Measurements from ENCODE around the gene GKN2.

GKN2 gene, protein sequence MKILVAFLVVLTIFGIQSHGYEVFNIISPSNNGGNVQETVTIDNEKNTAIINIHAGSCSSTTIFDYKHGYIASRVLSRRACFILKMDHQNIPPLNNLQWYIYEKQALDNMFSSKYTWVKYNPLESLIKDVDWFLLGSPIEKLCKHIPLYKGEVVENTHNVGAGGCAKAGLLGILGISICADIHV

DNA sequence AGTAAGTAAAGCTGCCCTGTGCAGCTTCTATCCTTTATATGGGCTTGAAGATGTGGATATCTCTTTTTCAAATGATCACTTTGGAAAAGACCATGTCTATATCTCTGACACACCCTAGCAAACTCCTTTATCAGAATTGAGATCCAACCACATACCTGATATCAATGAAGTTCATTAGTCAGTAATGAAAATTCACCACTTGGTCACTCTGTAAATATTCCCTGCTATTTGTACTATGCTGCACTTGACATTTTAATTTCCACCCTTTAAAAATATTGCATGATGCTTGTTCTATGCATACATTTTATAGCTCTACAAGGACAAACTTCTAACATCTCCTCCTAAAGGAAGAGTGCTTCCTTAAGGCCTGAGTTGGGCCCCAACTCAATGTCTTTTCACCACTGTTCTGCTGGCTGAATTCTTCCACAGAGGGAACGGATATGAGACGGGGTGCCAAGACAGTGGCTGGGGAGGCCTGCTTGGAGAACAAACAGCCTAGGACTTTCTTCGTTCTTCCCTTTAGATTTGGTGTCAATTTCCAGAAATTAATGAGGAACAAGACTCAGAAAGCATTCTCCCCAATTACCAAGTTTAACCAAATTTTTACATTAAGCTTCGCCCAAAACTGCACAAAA is at the start of gene GKN2:
Gene GKN2 (minus strand): TSS at position 7 of the 635 bp plus-strand sequence. CDS start 32 bp downstream, outside the sequence.
- DNase-seq, result no peak

DNA sequence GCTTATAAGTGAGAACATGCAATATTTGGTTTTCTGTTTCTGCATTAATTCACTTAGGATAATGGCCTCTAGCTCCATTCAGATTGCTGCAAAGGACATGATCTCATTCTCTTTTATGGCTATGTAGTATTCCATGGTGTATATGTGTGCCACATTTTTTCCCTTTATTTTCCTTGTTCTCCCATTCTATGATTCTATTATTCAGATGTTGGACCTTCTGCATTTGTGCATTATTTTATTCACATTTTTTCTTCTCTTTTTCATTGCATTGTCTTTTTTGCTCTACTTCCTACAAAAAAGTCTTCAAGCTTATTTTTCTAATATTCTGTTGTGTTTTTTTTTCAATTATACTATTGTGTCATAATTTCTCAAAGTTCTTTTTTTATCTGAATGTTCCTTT is 49.2 kb upstream of the GKN2 start:
- no peak for DNase-seq

DNA sequence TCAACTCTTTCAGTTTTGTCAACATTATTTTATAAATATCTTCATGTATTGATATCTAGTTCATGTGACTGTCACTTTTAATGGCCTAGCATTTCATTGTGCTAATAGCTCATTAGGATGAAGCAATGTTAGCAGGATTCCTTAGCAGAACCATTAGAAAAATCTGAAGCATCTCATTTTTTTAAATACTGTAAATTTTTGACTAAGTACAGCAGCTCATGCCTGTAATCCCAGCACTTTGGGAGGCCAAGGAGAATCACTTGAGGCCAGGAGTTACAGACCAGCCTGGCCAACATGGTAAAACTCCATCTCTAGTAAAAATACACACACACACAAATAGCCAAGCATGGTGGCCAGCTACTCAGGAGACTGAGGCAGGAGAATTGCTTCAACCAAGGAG is 44.7 kb upstream of the GKN2 start:
- DNase-seq, result no peak

DNA sequence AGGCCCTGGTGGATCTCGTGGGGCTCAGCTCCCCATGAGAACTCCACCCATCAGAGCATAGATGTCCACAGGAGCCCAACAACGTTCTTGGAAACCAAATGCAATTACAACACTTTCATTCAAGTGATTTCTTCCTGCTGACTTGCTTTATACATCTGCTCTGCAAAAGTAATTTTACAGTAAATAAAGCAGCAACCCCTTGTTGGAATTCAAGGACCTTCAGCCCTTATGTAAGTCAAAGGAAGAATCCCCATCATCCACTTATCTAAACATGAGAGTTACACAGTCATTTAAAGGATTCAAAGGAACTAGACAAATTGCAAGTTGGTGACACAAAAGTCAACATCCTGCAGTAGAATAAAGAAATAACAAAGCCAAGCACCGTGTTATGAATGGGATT is 43.2 kb upstream of the GKN2 start:
- no peak for DNase-seq

DNA sequence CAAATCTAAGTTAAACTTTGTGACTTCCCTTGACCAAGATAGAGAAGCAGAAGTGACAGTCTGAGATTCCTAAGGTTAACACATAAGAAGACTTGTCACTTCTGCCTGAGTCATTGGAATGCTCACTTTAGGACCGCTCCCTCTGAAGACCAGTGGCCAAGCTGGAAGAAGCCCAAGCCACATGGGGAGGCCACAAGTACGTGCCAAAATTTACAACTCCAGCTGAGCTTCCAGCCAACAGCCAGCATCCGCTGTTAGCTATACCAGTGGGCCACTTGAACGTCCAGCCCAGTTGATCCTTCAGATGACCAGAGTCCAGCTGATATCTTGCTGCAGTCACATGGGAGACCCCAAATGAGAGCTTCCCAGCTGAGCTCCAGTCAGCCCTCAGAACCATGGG is 42.2 kb upstream of the GKN2 start:
- no peak for DNase-seq

DNA sequence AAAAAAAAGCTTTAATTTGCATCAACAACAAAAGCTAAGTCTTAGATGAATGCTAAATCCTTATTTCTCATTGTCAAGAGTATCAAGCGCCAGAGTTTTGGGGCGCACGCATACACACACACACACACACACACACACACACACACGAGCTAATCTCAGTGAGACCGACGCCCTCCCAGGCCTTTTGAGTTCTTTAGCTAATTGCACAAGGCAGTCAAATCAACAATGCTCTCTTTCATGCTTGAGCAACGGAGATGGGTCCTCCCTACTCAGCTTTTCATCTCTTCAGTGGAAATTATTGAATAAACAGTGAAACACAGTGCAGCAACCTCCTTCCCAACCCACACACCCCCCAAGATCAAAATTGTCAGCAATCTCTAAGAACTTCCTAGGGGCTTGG is 41.0 kb upstream of the GKN2 start:
- DNase-seq, result no peak

DNA sequence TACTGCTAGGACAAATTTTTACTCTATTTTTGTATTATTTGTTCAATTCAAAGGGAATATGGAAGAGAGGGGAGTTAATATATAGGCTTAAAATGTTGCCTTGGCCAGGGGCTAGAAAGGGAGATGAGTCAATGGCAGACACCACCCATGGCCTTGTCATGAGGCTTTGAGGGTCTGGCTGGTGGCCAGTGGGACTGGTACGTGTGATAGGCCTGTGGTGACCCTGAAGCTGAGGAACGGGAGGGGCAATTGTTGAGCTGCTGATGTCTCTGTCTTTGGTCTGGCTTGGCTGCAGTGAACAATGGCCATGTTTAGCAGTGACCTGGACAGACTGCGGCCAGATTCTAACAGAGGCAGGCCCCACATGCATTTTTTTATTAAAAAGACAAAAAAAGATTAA is 40.2 kb upstream of the GKN2 start:
- DNase-seq, result no peak

DNA sequence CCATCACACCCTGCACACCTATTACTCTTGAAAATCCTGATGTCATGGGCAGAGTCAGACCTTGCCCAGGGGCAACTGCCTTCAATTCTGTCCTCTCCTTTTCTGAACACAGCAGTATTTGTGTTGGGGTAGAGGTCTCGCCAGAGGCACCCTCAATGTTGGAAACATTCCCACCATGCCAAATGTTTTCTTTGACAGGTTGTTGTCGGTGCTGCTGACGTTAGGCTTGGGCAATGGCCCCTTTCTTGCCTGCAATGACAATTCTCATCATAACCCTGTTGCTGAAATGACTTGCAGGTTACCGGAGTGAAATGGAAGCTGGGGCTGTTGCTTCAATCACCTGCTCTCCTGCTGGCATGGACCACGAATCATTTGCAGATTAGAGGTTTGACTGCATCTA is 39.6 kb upstream of the GKN2 start:
- DNase-seq, result no peak

DNA sequence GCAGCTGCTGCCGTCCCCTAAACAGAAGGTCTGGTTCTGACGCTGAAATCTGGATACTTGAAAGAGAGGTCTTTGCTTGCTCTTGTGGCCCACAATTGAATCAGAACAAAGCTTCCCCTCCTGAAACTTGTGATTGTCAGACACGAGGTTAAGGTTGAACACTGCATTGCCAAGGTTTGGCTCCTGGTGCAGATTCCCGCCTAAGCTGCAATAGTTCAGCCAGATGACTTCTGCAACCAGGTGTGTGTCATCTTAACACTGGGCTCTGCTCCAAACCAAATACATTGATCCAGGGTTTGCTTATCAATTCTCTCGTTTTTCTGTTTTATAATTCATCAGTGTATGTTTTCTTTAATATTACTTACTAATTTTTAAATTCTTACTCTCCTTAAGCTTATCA is 36.3 kb upstream of the GKN2 start:
- no peak for DNase-seq

DNA sequence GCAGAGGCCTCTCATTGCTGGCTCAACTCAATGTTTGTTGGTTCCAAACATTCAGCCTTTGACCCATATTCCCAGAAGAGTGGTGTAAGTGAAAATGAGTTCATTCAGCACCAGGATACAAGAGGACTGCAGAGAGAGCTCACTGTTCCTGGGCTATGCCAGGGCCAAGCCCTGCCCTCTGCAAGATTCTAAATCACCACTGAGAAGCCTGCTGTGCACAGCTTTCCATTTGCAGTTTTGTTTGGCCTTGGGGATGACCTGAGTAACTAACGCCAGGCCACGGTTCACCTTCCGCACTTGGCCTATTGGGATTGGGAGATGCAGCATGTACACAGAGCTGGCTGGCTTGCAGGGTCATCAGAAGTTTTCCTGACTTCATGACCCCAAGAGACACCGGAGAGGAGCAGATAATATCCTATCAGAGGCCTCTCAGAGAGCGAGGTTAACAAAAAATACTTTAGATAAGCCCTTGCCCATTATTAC is 34.4 kb upstream of the GKN2 start:
- DNase-seq, result no peak

DNA sequence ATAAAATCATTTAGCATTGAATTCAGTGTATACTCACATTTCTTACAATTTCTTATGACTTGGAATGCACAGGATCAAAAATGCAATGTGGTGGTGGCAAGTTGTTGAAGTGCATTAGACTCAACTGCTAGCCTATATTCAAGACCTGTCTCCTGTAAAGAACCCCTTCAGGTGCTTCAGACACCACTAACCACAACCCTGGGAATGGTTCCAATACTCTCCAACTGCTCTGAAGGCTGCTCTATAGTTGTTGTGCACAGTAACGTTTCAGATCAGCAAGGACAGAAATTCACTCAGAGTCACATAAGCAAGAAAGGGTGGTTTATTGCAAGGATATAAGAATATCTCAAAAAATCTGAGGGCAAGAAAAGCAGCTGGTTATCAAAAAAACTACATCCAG is 28.3 kb upstream of the GKN2 start:
- no peak for DNase-seq

DNA sequence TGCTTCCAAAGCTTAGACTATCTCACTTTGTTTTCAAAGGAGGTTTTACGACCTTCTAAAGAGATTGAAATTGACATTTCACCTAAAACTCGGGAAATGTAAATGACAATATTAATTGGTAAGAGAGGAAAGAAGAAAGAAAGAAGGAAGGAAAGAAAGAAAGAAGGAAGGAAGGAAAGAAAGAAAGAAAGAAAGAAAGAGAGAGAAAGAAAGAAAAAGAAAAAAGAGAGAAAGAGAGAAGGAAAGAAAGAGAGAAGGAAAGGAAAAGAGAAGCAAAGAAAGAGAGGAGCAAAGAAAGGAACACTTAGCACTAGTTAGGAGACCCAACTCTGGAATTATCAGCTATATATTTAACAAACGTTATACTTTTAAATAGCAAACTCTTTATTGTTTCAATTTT is 25.4 kb upstream of the GKN2 start:
- DNase-seq, result no peak

DNA sequence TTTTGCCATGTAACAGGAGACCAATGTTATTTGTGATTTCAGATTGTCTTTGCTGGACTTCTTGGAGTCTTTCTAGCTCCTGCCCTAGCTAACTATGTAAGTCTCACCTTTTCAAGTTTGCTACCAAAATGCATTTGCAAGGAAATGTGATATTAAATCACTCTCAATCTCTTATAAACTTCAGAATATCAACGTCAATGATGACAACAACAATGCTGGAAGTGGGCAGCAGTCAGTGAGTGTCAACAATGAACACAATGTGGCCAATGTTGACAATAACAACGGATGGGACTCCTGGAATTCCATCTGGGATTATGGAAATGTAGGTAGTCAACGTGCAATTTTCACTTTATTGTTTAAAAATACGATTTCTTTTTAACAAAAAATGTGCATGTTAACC is 24.8 kb upstream of the GKN2 start:
- no peak for DNase-seq

DNA sequence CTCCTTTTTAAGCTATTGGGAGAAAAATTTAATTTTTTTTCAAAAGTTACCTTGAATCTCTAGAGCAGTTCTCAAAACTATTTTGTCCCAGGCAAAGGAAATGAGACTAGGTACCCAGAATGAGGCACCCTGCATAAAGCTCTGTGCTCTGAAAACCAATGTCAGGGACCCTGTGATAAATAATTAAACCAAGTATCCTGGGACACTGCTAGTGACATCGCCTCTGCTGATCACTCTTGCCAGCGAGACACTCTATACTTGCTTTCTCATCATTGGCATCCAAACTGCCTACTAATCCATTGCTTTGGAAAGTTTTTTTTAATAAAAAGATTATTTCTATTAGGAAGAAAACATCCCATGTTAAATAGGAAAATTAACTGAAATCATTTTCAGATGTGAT is 23.2 kb upstream of the GKN2 start:
- DNase-seq, result no peak

DNA sequence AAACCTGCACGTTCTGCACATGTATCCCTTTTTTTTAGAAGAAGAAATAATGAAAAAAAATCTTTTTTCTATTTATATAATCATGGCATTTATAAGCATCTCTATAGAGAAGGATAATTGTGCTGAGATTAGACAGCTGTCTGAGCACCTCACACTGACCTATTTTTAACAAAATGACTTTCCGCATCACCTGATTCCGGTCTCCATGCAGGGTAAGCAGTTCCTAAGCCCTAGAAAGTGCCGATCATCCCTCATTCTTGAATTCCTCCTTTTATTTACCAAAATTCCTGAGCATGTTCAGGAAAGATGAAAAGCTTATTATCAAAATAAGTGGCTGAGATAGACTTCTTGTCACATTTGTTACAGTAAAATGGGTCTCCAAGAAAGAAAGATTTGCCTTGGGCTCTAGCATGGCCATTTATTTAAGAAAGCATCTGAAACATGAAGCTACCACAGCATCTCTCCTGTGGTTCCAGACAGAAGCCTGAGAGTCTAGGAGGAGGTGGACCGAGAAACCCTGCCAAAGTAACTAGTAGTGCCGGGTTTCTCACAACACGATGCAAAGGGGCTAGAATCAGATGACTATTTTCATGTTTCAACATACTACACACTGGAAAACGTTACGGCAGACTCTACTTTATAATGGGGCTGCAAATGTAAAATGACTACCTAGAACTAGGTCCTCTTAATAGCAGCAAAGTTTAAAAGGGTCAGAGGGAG is 22.4 kb upstream of the GKN2 start:
- DNase-seq, result no peak

DNA sequence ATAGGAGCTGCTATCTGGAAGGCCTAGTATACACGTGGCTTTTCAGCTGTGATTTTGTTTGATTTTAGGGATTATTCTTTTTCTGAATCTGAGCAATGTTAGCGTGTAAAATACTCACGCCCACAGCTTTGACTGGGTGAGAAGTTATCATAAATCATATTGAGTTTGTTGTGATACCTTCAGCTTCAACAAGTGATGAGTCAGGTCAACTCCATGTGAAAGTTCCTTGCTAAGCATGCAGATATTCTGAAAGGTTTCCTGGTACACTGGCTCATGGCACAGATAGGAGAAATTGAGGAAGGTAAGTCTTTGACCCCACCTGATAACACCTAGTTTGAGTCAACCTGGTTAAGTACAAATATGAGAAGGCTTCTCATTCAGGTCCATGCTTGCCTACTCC is 21.6 kb upstream of the GKN2 start, which contains the start of gene GKN1:
Gene GKN1 (plus strand): TSS at position 386 of the 400 bp plus-strand sequence. CDS start 42 bp downstream, outside the sequence.
- DNase-seq, result no peak

DNA sequence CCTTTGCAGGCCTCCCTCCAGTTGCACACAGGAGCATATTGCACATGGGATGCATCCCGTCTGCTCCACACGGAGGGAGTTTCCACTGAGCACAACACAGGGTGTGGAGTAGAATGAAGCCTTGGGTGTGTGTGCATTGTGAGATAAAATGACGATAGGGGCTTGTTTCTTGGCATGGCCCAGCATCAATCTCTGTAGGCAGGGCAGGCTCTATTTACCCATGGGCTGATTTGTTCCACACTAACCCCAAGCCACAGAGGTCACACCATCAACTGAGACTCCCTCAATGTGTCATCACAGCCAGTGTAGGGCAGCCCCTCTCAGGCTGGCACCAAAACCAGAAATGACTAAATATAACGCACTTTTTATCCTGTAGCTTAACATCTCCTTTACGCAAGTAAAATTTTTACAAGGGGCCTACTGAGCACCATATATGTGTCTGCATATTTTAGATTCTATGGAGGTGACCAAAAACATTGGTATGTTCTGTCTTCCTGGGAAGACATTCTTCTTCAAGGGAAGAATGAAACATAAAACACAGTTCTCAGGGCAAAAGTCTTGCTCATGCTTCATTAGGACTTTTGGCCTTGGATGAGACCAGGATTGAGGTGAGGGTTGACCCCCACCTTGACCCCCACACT is 19.0 kb upstream of the GKN2 start:
- DNase-seq, result no peak

DNA sequence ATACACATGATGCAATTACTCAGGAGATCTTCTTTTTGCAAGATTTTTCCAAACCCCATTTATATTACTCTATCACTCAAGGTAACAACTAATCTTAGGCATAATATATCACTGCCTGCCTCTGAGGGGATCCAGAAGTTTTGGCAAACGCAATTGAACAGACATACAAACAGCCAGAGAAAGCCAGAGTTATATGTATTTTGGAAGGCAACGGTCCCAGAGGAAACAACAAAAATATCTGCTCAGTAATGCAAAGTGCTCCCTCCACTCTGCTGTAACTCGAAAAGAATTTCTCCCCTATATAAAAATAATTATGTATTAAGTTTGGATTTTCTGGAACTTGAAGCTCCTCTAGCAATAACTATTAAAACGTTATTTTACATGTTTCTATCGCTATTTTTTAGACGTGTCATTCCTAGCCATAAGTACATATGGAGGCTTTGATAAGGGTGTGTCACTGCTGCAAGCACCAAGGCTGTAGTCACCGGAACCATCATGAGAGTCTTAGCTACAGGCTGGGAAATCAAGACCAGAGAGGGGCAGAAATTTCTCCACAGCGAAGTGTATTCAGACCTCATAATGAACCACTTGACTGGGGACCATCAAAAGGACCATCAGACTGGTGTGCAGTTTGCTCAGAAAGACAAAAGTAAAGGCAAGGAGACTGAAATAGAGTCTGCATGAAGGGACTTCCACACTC is 18.0 kb upstream of the GKN2 start:
- DNase-seq, result no peak

DNA sequence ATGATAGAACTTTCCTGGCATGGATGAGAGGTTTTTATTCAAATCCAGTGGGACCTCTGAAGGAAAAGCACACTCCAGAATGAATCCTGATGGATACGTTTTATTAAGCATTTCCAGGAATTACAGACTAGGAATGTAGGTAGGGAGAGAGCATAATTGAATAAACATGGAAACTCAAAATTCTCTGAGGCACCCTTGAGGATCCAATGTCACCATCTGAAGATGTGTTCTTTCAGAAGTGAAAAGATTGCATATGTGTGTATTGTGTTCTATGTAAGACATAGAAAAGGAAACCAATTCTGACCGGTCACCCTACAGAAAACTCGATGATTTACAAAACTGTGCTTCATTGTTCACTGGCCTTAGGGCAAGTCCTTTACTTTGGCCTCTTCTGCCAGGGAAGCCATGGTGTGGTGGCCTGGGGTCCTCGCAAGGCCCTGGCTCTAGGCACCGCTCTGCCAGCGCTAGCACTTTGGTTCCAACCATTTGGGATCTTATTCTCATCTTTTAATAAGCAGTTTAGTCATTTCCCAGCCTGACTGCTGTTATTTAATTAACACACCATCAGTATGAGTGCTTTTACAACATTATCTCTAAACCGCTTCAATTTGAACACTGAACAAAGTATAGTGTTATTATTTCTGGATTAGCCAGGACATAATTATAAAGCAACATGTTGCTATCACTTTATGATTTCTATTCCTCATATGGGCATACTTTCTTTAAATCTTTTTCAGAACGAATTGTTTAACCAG is 17.2 kb upstream of the GKN2 start:
- DNase-seq, result no peak

DNA sequence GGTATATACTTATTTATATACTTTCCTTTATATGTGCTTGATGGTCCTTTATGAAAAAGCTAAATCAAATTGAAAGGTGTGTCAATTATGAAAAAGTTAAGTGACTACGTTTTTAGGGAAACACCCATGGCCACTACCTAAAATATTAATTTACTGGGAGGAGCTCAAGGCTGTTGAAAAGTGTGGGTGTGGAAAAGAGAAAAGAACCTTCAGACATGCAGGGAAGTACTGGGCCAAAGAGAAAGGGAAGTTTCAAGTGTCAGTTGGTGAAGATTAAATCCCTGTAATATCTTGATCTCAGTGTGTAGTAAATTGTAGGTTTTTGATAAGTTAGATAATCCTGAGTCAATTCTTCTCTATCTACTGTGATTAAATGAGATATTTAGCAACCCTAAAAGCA is 15.5 kb upstream of the GKN2 start:
- no peak for DNase-seq

DNA sequence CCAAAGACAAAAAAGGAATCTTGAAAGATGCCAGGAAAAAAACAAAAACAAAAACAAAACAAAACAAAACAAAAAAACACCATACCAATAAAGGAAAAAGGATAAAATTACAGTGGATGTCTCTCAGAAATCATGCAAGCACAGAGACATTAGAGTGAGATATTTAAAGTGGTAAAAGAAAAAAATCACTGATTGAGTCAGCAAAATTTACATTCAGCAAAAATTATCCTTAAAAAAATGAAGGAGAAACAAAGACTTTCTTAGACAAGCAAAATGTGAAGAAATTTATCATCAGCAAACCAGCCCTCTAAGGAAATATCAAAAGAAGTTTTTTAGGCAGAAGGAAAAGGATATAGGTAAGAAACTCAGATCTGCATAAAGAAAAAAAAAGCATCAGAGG is 11.6 kb upstream of the GKN2 start:
- no peak for DNase-seq

DNA sequence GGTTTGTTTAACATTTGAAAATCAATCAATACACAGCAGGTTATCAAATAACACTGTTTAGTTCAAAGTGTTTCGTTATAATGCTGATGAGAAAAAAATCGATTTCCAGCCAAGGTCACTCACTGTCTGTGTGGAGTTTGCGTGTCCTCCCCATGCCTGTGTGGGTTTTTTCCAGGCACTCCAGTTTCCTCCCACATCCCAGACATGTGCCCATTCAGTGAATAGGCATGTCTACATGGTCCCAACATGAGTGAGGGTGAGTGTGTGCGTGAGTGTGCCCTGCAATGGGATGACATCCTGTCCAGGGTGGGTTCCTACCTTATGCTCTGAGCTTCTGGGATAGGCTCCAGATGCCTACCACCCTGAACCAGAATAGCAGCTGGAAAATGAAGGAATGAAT is 8.7 kb upstream of the GKN2 start:
- DNase-seq, result no peak
